Measurements from ENCODE around the gene PLA2G2D. TPM values are rescaled to one million over a fixed set of nuclear protein-coding genes. Genes with fewer than 3 reads are reported as not detected.

PLA2G2D gene
- total and polyA plus RNA-seq, 2 experiments from 2014 or later: not detected

DNA sequence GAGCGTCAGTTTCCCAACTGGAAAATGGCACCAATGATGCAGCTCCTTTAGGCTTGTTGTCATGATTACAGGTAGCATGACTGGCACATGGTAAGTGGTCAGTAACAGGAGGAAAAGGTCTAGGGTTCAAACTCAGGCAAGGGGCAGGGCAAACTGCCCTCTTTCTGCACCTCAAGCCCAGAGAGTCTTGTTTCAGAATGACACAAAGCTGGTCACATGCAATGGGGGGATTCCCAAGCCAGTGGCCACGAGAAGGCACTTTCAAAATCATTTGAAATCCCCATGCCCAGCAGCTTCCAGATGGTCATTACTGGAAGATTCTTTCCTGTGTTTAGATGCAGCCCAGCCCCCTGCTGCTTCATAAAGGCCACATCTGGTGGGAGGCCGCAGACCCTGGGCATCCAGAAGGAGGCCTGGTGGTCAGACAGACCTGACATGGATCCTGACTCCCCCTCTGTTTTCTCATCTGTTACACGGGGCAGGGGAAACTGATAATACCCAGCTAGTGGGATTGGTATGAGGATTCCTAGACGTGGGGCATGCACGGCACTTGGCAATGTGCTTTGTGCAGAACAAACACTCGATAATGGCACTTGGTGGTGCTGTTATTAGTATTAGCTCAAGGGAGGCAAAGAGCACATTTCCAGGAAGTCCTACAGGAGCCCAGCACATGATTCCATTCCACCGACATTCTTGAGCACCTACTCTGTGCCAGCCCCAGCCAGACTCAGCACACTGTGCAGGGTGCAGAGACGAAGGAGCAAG, 6.9 kb upstream of the PLA2G2D start:
- Histone ChIP-seq H3K9me2 (ENCODE audit: insufficient read depth) (no peaks in the 10 kb centered on the region), H3K36me3 (ENCODE audit: insufficient read depth) (peaks cover 6% of the 10 kb centered on the region; the same call in 1 of the 2 replicates), H3K4me2 (no peak overlapping the region), H3K79me2 (replicated peaks; ENCODE audit: insufficient read depth) (no peaks in the 10 kb centered on the region), H3K4me3 (no peak overlapping the region), H3F3A (replicated peaks; ENCODE audit: low read depth) (no peaks in the 10 kb centered on the region), H3K27ac (ENCODE audit: low read depth) (no peak overlapping the region), H3K4me1 (ENCODE audit: insufficient read depth) (no peaks in the 10 kb centered on the region), H2AFZ (no peak overlapping the region), H4K20me1 (replicated peaks; ENCODE audit: insufficient read depth) (no peaks in the 10 kb centered on the region), H3K27me3 (ENCODE audit: insufficient read depth) (no peaks in the 10 kb centered on the region)
- Mint-ChIP-seq H3K27me3 (ENCODE audit: insufficient read depth, low read depth, poor library complexity) (peaks cover 7% of the 10 kb centered on the region), H3K4me1 (no peaks in the 10 kb centered on the region), H3K4me3 (no peak overlapping the region), H3K9me3 (peaks cover 22% of the 10 kb centered on the region), H3K27ac (no peak overlapping the region), H3K36me3 (ENCODE audit: low read depth) (no peaks in the 10 kb centered on the region; the same call in 2 of the 3 replicates)
- TF ChIP-seq STAT1 (IDR thresholded peaks at IDR 0.05; ENCODE audit: unreplicated experiment) (no peak), POLR2AphosphoS5 (IDR thresholded peaks at IDR 0.05; ENCODE audit: low read depth) (no peak), CREB1 (CRISPR knock-in tag; IDR thresholded peaks at IDR 0.05; ENCODE audit: low read depth) (no peak), EZH2phosphoT487 (IDR thresholded peaks at IDR 0.05; ENCODE audit: unreplicated experiment) (no peak), ZNF114 (CRISPR knock-in tag; IDR thresholded peaks at IDR 0.05) (no peak), ETS1 (IDR thresholded peaks at IDR 0.05) (no peak), ZNF462 (CRISPR knock-in tag; IDR thresholded peaks at IDR 0.05) (no peak), EZH2 (IDR thresholded peaks at IDR 0.05; ENCODE audit: low read depth, unreplicated experiment) (no peak), REST (IDR thresholded peaks at IDR 0.05; ENCODE audit: unreplicated experiment) (no peak), JUNB (IDR thresholded peaks at IDR 0.05; ENCODE audit: unreplicated experiment) (no peak), ZNF331 (CRISPR knock-in tag; IDR thresholded peaks at IDR 0.05; ENCODE audit: low read depth) (no peak), NANOG (IDR thresholded peaks at IDR 0.05; ENCODE audit: borderline replicate concordance) (no peak)
- TF ChIP-seq, protein P1, sequence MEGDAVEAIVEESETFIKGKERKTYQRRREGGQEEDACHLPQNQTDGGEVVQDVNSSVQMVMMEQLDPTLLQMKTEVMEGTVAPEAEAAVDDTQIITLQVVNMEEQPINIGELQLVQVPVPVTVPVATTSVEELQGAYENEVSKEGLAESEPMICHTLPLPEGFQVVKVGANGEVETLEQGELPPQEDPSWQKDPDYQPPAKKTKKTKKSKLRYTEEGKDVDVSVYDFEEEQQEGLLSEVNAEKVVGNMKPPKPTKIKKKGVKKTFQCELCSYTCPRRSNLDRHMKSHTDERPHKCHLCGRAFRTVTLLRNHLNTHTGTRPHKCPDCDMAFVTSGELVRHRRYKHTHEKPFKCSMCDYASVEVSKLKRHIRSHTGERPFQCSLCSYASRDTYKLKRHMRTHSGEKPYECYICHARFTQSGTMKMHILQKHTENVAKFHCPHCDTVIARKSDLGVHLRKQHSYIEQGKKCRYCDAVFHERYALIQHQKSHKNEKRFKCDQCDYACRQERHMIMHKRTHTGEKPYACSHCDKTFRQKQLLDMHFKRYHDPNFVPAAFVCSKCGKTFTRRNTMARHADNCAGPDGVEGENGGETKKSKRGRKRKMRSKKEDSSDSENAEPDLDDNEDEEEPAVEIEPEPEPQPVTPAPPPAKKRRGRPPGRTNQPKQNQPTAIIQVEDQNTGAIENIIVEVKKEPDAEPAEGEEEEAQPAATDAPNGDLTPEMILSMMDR (conservative IDR thresholded peaks at IDR 0.05; ENCODE audit: low read depth in 2 of 2): no peak
- ATAC-seq (no peak), DNase-seq (ENCODE audit: low spot score) (no peak)

Data from GM23338 (cell line).